GM21825 (cell line): ENCODE results near the gene SLC16A2.
"Not testable (repeated sequence)": the region's sequence is repeated elsewhere in the genome, so short reads cannot be mapped to it uniquely, and the experiment has no call there.

Source experiments
- ATAC-seq: cut with Tn5 transposase; IDR thresholded peaks from one replicate; pipeline ENCODE4 v1.9.1; 2021; ENCODE audit warnings: mild to moderate bottlenecking, moderate library complexity; ENCODE audit not compliant: unreplicated experiment

SLC16A2 gene

GRCh38 chrX:74505437-74505836, 84.1 kb downstream of the SLC16A2 start:
- no peak for ATAC-seq

GRCh38 chrX:74506317-74507115, 85.2 kb downstream of the SLC16A2 start:
- ATAC-seq: peak; percentile 84

GRCh38 chrX:74507191-74507590, 85.9 kb downstream of the SLC16A2 start:
- no peak for ATAC-seq

GRCh38 chrX:74509989-74510388, 88.7 kb downstream of the SLC16A2 start:
- ATAC-seq: no peak

GRCh38 chrX:74510401-74510800, 89.1 kb downstream of the SLC16A2 start:
- ATAC-seq: peak; percentile 56

GRCh38 chrX:74511704-74512103, 90.4 kb downstream of the SLC16A2 start:
- ATAC-seq: no peak

- no peak for ATAC-seq
These were observed 93.1 kb downstream of the SLC16A2 start for GRCh38 chrX:74514384-74514783.

- ATAC-seq: no peak
These were observed 94.1 kb downstream of the SLC16A2 start for GRCh38 chrX:74515356-74515755.

- not testable (repeated sequence) for ATAC-seq
These were observed 94.7 kb downstream of the SLC16A2 start for GRCh38 chrX:74516013-74516412.

- ATAC-seq: no peak
These were observed 98.6 kb downstream of the SLC16A2 start for GRCh38 chrX:74519870-74520269.

GRCh38 chrX:74520291-74520690, 99.0 kb downstream of the SLC16A2 start:
- no peak for ATAC-seq

- no peak for ATAC-seq
These were observed 99.6 kb downstream of the SLC16A2 start for GRCh38 chrX:74520896-74521295.

GRCh38 chrX:74521961-74522751, 100.9 kb downstream of the SLC16A2 start:
- no peak for ATAC-seq

GRCh38 chrX:74523224-74523623, 101.9 kb downstream of the SLC16A2 start:
- no peak for ATAC-seq

- ATAC-seq: no peak
These were observed 102.8 kb downstream of the SLC16A2 start for GRCh38 chrX:74523870-74524735.

- no peak for ATAC-seq
These were observed 103.8 kb downstream of the SLC16A2 start for GRCh38 chrX:74525116-74525515.

GRCh38 chrX:74526764-74527163, 105.5 kb downstream of the SLC16A2 start:
- no peak for ATAC-seq

- no peak for ATAC-seq
These were observed 106.1 kb downstream of the SLC16A2 start for GRCh38 chrX:74527350-74527749.

GRCh38 chrX:74529311-74529710, 108.0 kb downstream of the SLC16A2 start:
- ATAC-seq: no peak

- no peak for ATAC-seq
These were observed 109.8 kb downstream of the SLC16A2 start for GRCh38 chrX:74531081-74531480.

GRCh38 chrX:74534569-74535038, 113.3 kb downstream of the SLC16A2 start:
- ATAC-seq: no peak
